Activated naive CD8-positive, alpha-beta T cell treated with anti-CD3 and anti-CD28 coated beads, Interleukin-2, amount 10 ng/mL, durations not matched to agents 7 days and 5 days (primary cell): Measurements from ENCODE around the gene CA7. TPM values are rescaled to one million over a fixed set of nuclear protein-coding genes. Genes with fewer than 3 reads are reported as not detected.
"Not testable (repeated sequence)": the region's sequence is repeated elsewhere in the genome, so short reads cannot be mapped to it uniquely, and the experiment has no call there.

Source experiments
- ATAC-seq: fragments of 150-1000 bp; cut with Tn5 transposase; one replicate; pipeline ENCODE4 v1.10.0; 2021; ENCODE audit warnings: low read depth, moderate library complexity
- POLR2A ChIA-PET: fragments of 350-600 bp; sonication (Branson Sonifier 250); formaldehyde crosslinking; loops from one replicate; lab custom pipeline; 2021; ENCODE audit warnings: antibody characterized with exemption; lab: Charles Lee
- DNase-seq: peaks from one replicate; pipeline ENCODE4 v3.0.0; 2021
- H3K27ac Mint-ChIP-seq: one replicate; pipeline ENCODE4 v1.8.0; 2022; ENCODE audit warnings: mild to moderate bottlenecking, mixed read lengths
- H3K27me3 Mint-ChIP-seq: one replicate; pipeline ENCODE4 v1.8.0; 2022; ENCODE audit warnings: mild to moderate bottlenecking, moderate library complexity, mixed read lengths
- H3K36me3 Mint-ChIP-seq: one replicate; pipeline ENCODE4 v1.8.0; 2021; ENCODE audit warnings: mild to moderate bottlenecking, mixed read lengths
- H3K4me1 Mint-ChIP-seq: one replicate; pipeline ENCODE4 v1.8.0; 2021; ENCODE audit warnings: mixed read lengths
- H3K4me3 Mint-ChIP-seq: one replicate; pipeline ENCODE4 v1.8.0; 2022; ENCODE audit warnings: mild to moderate bottlenecking, moderate library complexity, mixed read lengths
- H3K9me3 Mint-ChIP-seq: one replicate; pipeline ENCODE4 v1.8.0; 2021; ENCODE audit warnings: mixed read lengths
- total RNA-seq, 2 experiments: library from RNA; stranded (reverse); gene quantifications; one replicate each; pipeline ENCODE4 v1.2.3, GENCODE V29; 2021

CA7 gene
- total RNA-seq, 2 experiments from 2014 or later = not detected

DNA sequence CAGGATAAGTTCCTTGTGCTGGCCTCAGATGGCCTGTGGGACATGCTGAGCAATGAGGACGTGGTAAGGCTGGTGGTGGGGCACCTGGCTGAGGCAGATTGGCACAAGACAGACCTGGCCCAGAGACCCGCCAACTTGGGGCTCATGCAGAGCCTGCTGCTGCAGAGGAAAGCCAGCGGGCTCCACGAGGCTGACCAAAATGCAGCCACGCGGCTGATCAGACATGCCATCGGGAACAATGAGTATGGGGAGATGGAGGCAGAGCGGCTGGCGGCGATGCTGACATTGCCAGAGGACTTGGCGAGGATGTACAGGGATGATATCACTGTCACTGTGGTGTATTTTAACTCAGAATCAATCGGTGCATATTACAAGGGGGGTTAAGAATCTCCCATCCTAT is 41.3 kb downstream of the CA7 start:
- Mint-ChIP-seq H3K27ac (no peak overlapping the region), H3K36me3 (peaks cover 14% of the 10 kb centered on the region), H3K27me3 (no peaks in the 10 kb centered on the region), H3K4me1 (peaks cover 33% of the 10 kb centered on the region), H3K4me3 (no peak overlapping the region), H3K9me3 (no peaks in the 10 kb centered on the region)
- DNase-seq (no peak), ATAC-seq (no peak)
- POLR2A ChIA-PET = no interaction called here

DNA sequence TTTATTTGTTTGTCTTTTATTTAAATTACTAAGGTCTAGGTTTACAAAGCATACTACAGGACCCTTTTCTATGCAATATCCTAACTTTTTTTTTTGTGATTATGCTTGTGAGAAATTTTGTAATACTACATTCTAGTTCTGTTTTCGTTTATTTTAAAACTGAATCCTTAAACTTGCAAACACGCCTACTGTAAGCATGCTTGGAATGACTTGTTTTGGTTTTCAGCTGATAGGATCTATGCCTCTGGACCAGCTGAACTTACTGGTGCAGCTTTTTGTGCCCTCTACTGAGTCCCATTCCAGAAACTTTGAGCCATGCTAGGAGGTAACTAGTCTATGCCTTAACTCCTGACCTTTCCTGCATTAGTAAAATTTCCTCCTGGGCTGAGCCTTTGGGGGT is 42.1 kb downstream of the CA7 start:
- Mint-ChIP-seq H3K4me1 (peaks cover 33% of the 10 kb centered on the region), H3K27ac (no peak overlapping the region), H3K4me3 (no peak overlapping the region), H3K9me3 (no peaks in the 10 kb centered on the region), H3K36me3 (peaks cover 14% of the 10 kb centered on the region), H3K27me3 (no peaks in the 10 kb centered on the region)
- ATAC-seq = no peak
- DNase-seq = no peak
- POLR2A ChIA-PET = no interaction called here

DNA sequence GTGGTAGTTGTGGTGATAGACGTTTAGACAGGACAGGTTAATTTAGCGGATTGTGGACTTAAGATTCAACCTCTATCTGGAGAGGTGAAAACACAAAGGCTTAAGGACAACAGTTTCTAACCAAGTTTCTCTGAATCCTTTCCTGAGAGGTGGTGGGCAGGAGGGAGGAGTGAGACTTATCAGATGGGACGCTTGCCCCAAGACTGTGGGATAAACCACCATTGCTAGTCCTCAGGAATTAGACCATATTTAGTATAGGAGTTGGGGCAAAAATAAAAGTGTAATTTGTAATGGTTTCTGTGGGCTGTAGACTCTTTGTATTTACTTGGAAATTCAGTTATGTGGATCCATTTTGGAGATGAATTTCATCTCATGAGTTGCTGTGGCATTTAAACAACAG is 42.7 kb downstream of the CA7 start:
- Mint-ChIP-seq H3K27ac (no peak overlapping the region), H3K4me1 (peaks cover 28% of the 10 kb centered on the region), H3K27me3 (no peaks in the 10 kb centered on the region), H3K9me3 (no peaks in the 10 kb centered on the region), H3K4me3 (no peak overlapping the region), H3K36me3 (peaks cover 14% of the 10 kb centered on the region)
- DNase-seq (no peak), ATAC-seq (no peak)
- POLR2A ChIA-PET = no interaction called here

DNA sequence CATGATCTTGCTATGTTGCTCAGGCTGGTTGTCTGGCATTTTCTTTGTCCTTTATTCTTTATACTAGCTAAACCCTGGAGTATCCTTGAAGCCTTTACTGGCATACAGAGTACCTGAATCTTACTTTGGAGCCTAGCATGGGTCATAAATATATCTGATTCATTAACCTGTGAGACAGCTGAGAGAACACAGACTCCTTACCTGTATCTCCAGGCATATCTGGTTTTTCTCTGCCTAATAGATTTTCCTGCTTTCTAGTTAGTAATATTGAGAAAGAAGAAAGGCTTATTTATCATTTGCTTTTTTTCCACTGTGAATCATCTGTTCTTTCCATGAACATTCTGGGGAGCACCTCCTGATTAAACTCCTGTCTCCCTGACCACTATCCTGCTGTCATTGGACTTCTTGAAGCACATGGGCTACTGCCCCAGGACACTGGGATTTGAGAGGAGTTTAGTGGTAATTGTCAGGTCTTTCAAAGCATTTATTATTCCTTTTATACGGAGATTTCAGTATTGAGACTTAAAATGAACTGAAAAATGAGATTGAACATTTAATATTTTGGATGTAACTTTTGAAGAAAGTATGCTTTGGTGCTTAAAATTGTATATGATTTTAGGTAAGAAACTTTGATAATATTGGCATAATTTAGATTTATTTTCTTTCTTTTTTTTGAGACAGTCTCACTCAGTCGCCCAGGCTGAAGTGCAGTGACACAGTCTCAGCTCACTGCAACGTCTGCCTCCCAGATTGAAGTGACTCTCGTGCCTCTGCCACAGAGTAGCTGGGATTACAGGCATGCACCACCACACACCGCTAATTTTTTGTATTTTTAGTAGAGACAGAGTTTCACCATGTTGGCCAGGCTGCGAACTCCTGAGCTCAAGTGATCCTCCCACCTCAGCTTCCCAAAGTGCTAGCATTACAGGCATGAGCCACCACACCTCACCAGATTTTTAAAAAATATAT is 44.7 kb downstream of the CA7 start:
- H3K4me3 Mint-ChIP-seq = no peak overlapping the region
- POLR2A ChIA-PET = no interaction called here
- no peaks in the 10 kb centered on the region for H3K9me3 Mint-ChIP-seq
- ATAC-seq (no peak), DNase-seq (no peak)
- H3K36me3 Mint-ChIP-seq = peaks cover 16% of the 10 kb centered on the region
- H3K27me3 Mint-ChIP-seq = no peaks in the 10 kb centered on the region
- H3K4me1 Mint-ChIP-seq = peaks cover 33% of the 10 kb centered on the region
- H3K27ac Mint-ChIP-seq = no peak overlapping the region

DNA sequence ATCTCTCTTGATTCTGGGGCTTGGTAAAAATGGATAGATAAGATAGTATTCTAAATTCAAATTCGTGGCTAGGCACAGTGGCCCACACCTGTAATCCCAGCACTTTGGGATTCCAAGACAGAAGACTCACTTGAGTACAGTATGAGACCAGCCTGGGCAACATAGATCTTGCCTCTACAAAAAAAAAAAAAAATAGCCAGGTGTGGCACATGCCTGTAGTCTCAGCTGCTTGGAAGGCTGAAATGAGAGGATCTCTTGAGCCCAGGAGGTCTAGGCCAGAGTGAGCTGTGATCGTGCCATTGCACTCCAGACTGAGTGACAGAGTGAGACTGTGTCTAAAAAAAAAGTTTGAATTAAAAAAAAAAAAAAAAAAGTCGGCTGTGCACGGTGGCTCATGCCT is 45.4 kb downstream of the CA7 start:
- H3K27ac Mint-ChIP-seq = no peak overlapping the region
- H3K9me3 Mint-ChIP-seq = no peaks in the 10 kb centered on the region
- POLR2A ChIA-PET = no interaction called here
- ATAC-seq (no peak), DNase-seq (no peak)
- H3K4me1 Mint-ChIP-seq = peaks cover 32% of the 10 kb centered on the region
- H3K36me3 Mint-ChIP-seq = peaks cover 16% of the 10 kb centered on the region
- no peaks in the 10 kb centered on the region for H3K27me3 Mint-ChIP-seq
- H3K4me3 Mint-ChIP-seq = no peak overlapping the region

DNA sequence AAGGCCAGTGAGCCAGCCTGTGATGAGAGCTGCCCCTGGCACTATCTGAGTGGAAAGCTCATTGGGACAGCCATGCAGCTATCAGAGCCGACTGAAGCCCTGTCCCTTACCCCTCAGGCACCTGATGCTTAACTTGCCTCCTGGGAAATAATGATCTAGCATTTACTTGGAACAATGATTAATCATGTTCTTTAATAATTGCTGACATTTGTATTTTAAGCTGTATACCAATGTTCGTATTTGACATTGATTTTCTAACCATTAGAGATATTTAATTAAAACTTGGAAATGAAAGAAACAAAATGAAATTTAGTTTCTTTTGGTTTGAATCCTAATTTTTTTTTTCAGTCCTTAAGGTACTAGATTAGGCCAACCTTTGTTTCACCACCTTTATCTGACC is 46.6 kb downstream of the CA7 start:
- H3K27me3 Mint-ChIP-seq = no peaks in the 10 kb centered on the region
- DNase-seq = no peak
- POLR2A ChIA-PET = interaction anchor here (0.7 kb wide), 1 partner anchor 11 kb away, joined by 3 read pairs; the partner anchor contains the start of gene PDP2
- no peak for ATAC-seq
- peaks cover 22% of the 10 kb centered on the region for H3K4me1 Mint-ChIP-seq
- H3K36me3 Mint-ChIP-seq = peaks cover 9% of the 10 kb centered on the region
- no peaks in the 10 kb centered on the region for H3K9me3 Mint-ChIP-seq
- H3K27ac Mint-ChIP-seq = no peak overlapping the region
- no peak overlapping the region for H3K4me3 Mint-ChIP-seq

GRCh38 chr16:66891360-66891759 is 47.1 kb downstream of the CA7 start:
- DNase-seq = no peak
- H3K27ac Mint-ChIP-seq = no peak overlapping the region
- POLR2A ChIA-PET = interaction anchor here (1.2 kb wide), 1 partner anchor 14 kb away, joined by 3 read pairs; no protein-coding TSS in a partner anchor
- no peaks in the 10 kb centered on the region for H3K27me3 Mint-ChIP-seq
- no peak overlapping the region for H3K4me3 Mint-ChIP-seq
- ATAC-seq = no peak
- no peaks in the 10 kb centered on the region for H3K9me3 Mint-ChIP-seq
- H3K36me3 Mint-ChIP-seq = peaks cover 8% of the 10 kb centered on the region
- H3K4me1 Mint-ChIP-seq = peaks cover 20% of the 10 kb centered on the region

DNA sequence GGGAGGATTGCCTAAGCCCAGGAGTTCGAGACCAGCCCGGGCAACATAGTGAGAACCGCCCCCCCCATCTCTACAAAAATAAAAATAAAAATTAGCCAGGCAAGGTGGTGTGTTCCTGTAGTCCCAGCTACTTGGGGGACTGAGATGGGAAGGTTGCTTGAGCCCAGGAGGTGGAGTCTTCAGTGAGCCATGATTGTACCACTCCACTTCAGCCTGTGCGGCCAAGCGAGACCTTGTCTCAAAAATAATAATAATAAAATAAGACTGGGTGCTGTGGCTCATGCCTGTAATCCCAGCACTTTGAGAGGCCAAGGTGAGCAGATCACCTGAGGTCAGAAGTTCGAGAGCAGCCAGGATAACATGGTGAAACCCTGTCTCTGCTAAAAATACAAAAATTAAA is 47.6 kb downstream of the CA7 start:
- ATAC-seq (no peak), DNase-seq (no peak)
- Mint-ChIP-seq H3K4me3 (no peak overlapping the region), H3K27me3 (no peaks in the 10 kb centered on the region), H3K27ac (no peak overlapping the region), H3K9me3 (no peaks in the 10 kb centered on the region), H3K4me1 (peaks cover 19% of the 10 kb centered on the region), H3K36me3 (peaks cover 8% of the 10 kb centered on the region)
- POLR2A ChIA-PET = interaction anchor here (0.9 to 1.2 kb wide), 4 partner anchors 10 to 17 kb away, joined by 3 to 5 read pairs (median 3); no protein-coding TSS in a partner anchor

DNA sequence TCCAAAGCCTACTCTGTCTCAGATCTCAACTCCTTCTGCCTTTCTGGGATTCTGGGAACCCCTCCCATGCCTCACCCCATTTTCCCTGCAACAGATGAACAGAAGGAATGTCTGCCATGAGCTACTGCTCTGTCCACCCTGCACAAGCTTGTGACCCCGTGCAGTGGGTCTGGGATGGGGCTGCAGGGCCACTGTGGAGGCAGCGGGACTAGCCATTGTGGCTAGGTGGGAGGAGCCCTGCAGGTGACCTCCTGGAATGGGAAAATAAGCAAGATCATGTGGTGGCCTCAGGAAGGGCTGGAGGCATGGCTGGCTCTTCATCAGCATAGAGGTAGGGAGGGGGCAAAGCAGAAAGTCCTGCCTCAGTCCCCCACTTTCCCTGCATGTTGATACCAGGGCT is 49.8 kb downstream of the CA7 start:
- ATAC-seq (no peak), DNase-seq (no peak)
- Mint-ChIP-seq H3K9me3 (no peaks in the 10 kb centered on the region), H3K4me1 (peaks cover 13% of the 10 kb centered on the region), H3K27me3 (peaks cover 3% of the 10 kb centered on the region), H3K4me3 (no peak overlapping the region), H3K27ac (peak overlapping the region; percentile 65), H3K36me3 (peaks cover 2% of the 10 kb centered on the region)
- POLR2A ChIA-PET = interaction anchor here (0.6 to 1.8 kb wide), 4 partner anchors 14 to 21 kb away, joined by 3 to 7 read pairs (median 4); partner anchors contain the start of gene PDP2

GRCh38 chr16:66894948-66895688 is 50.9 kb downstream of the CA7 start:
- Mint-ChIP-seq H3K36me3 (peaks cover 2% of the 10 kb centered on the region), H3K4me1 (peaks cover 15% of the 10 kb centered on the region), H3K4me3 (no peak overlapping the region), H3K9me3 (no peaks in the 10 kb centered on the region), H3K27ac (no peak overlapping the region), H3K27me3 (peaks cover 3% of the 10 kb centered on the region)
- DNase-seq = peak; percentile 64
- ATAC-seq = peak; percentile 91
- POLR2A ChIA-PET = interaction anchor here (1.0 to 1.8 kb wide), 3 partner anchors 15 to 37 kb away, joined by 3 to 7 read pairs (median 4); partner anchors contain the start of gene PDP2

GRCh38 chr16:66895689-66895979 is 51.4 kb downstream of the CA7 start:
- H3K4me1 Mint-ChIP-seq = peaks cover 15% of the 10 kb centered on the region
- POLR2A ChIA-PET = interaction anchor here (1.0 to 1.8 kb wide), 3 partner anchors 15 to 36 kb away, joined by 3 to 7 read pairs (median 4); partner anchors contain the start of gene PDP2
- H3K27ac Mint-ChIP-seq = no peak overlapping the region
- H3K9me3 Mint-ChIP-seq = no peaks in the 10 kb centered on the region
- ATAC-seq (no peak), DNase-seq (no peak)
- peaks cover 3% of the 10 kb centered on the region for H3K27me3 Mint-ChIP-seq
- H3K4me3 Mint-ChIP-seq = no peak overlapping the region
- H3K36me3 Mint-ChIP-seq = peaks cover 2% of the 10 kb centered on the region

DNA sequence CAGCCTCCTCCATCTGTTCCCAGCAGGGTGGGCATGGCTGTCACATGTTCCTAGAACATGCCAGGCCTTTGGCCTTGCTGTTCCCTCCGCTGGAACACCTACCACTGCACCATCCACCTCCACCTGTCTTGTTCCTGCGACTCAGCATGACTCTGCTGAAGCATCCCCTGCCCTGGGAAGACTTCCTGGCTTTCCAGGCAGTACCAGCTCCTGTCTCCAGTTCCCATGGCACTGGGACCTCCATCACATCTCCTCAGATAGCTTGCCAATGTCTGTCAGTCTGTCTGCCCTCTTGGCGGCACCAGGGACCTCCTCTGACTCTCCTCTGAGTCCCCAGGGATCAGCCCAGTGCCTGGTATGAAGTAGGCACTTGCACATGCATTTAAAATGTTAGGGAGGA is 51.8 kb downstream of the CA7 start:
- peaks cover 3% of the 10 kb centered on the region for H3K27me3 Mint-ChIP-seq
- POLR2A ChIA-PET = interaction anchor here (1.0 to 1.8 kb wide), 3 partner anchors 16 to 36 kb away, joined by 3 to 7 read pairs (median 4); partner anchors contain the start of gene PDP2
- H3K4me1 Mint-ChIP-seq = peaks cover 15% of the 10 kb centered on the region
- no peak overlapping the region for H3K4me3 Mint-ChIP-seq
- DNase-seq = no peak
- no peak for ATAC-seq
- H3K36me3 Mint-ChIP-seq = peaks cover 2% of the 10 kb centered on the region
- H3K27ac Mint-ChIP-seq = peak overlapping the region; percentile 3
- no peaks in the 10 kb centered on the region for H3K9me3 Mint-ChIP-seq

GRCh38 chr16:66896682-66897081 is 52.5 kb downstream of the CA7 start:
- H3K27ac Mint-ChIP-seq, ATAC-seq, H3K36me3 Mint-ChIP-seq, H3K4me3 Mint-ChIP-seq, DNase-seq, POLR2A ChIA-PET, H3K27me3 Mint-ChIP-seq, H3K9me3 Mint-ChIP-seq: not testable (repeated sequence)
- H3K4me1 Mint-ChIP-seq = peaks cover 15% of the 10 kb centered on the region
